ENCODE results near the gene ERF. TPM values are rescaled to one million over a fixed set of nuclear protein-coding genes. Genes with fewer than 3 reads are reported as not detected.

ERF gene
- total and polyA plus RNA-seq, 2 of the 8 experiments (the other 6 are each of a cell fraction or from before 2014, with no cell fraction given) = 43.7 to 62.7 TPM

GRCh38 chr19:42301646-42302203 lies 46.8 kb upstream of the ERF start, which contains the start of gene PRR19:
Gene PRR19, plus strand, starts transcription at chr19:42302132. Its CDS starts 7,453 bp downstream, at chr19:42309585.
- Histone ChIP-seq H3K4me3 (ENCODE audit: extremely low read depth in 1 of 4, insufficient read depth in 2 of 4, low read depth in 3 of 4, low read length in 4 of 4) (peak within 1 kb of the TSS; percentile 64 to 84 (median 78)), H2AFZ (ENCODE audit: low read length) (no peak within 1 kb of the TSS), H3K18ac (ENCODE audit: extremely low read depth, low read length) (peak within 1 kb of the TSS; percentile 92), H4K5ac (ENCODE audit: insufficient read length, low read depth, low read length) (peak within 1 kb of the TSS; percentile 84), H3K4me1 (replicated peaks in 1 of 4; ENCODE audit: control insufficient read depth in 3 of 4, insufficient read depth in 4 of 4, low read length in 3 of 4) (peaks cover 0 to 14% (median 10%) of the 10 kb centered on the region in 4 experiments; a peak in 4 of 7 replicates), H2BK120ac (replicated peaks; ENCODE audit: low read depth, low read length) (peak within 1 kb of the TSS; percentile 66), H3K56ac (replicated peaks; ENCODE audit: insufficient read length, low read depth, low read length) (peak within 1 kb of the TSS; percentile 97), H2BK20ac (ENCODE audit: low read length) (peak within 1 kb of the TSS; percentile 82; the same call in 1 of the 2 replicates), H2BK15ac (ENCODE audit: low read length) (peak within 1 kb of the TSS; percentile 98; the same call in 1 of the 2 replicates), H3K4ac (replicated peaks; ENCODE audit: insufficient read length, low read depth, low read length) (peak within 1 kb of the TSS; percentile 92), H4K8ac (ENCODE audit: extremely low read depth, insufficient read depth, low read length) (peak within 1 kb of the TSS; percentile 89), H3K79me2 (ENCODE audit: control insufficient read depth in 1 of 2, insufficient read depth in 2 of 2, low read length in 2 of 2) (peaks cover 0 to 10% of the 10 kb centered on the region in 2 experiments; a peak in 2 of 4 replicates), H3K79me1 (ENCODE audit: low read depth, low read length) (no peaks in the 10 kb centered on the region), H4K91ac (replicated peaks; ENCODE audit: insufficient read length, low read length) (peak within 1 kb of the TSS; percentile 98), H3K36me3 (ENCODE audit: control insufficient read depth in 2 of 4, insufficient read depth in 4 of 4, low read length in 3 of 4) (peaks cover 0 to 10% (median 1%) of the 10 kb centered on the region in 4 experiments; a peak in 3 of 8 replicates), H2AK5ac (ENCODE audit: low read depth, low read length) (no peak within 1 kb of the TSS; the same call in 1 of the 2 replicates), H2BK12ac (ENCODE audit: low read depth, low read length) (peak within 1 kb of the TSS; percentile 84), H2BK5ac (ENCODE audit: low read depth, low read length) (peak within 1 kb of the TSS; percentile 96), H3K9me3 (ENCODE audit: insufficient read depth in 2 of 2, low read depth in 1 of 2, low read length in 1 of 2) (no peaks in the 10 kb centered on the region), H3K9ac (replicated peaks in 1 of 4; ENCODE audit: extremely low read depth in 1 of 4, low read depth in 3 of 4, low read length in 3 of 4) (peak within 1 kb of the TSS; percentile 67 to 84 (median 72)), H3K4me2 (ENCODE audit: insufficient read depth in 1 of 2, low read depth in 2 of 2, low read length in 2 of 2) (peak within 1 kb of the TSS; percentile 76 to 92), H4K20me1 (replicated peaks in 1 of 2; ENCODE audit: control insufficient read depth in 1 of 2, insufficient read depth in 2 of 2, low read length in 2 of 2) (no peaks in the 10 kb centered on the region), H3K27me3 (replicated peaks in 1 of 4; ENCODE audit: control insufficient read depth in 3 of 4, extremely low read depth in 1 of 4, insufficient read depth in 3 of 4, low read length in 3 of 4) (no peaks in the 10 kb centered on the region), H3K14ac (ENCODE audit: insufficient read length) (peak within 1 kb of the TSS; percentile 44), H3K27ac (ENCODE audit: low read depth, low read length) (peak within 1 kb of the TSS; percentile 67; the same call in 1 of the 2 replicates), H3K23ac (ENCODE audit: insufficient read length) (no peak within 1 kb of the TSS), H3K23me2 (ENCODE audit: low read depth, low read length) (peaks cover 4% of the 10 kb centered on the region; the same call in 1 of the 2 replicates)
- no peak for FAIRE-seq
- WGBS, 2 experiments (ENCODE audit: extremely low coverage in 1 of 2, insufficient coverage in 1 of 2, insufficient read length in 1 of 2, insufficient replicate concordance in 2 of 2, low coverage in 1 of 2, low lambda C conversion rate in 2 of 2, missing lambda C conversion rate in 1 of 2) = 7% methylated on average over 21 of the region's 21 CpGs; no CpG with 5 or more reads in 1 of the 2 experiments
- ChIA-PET POLR2A (ENCODE audit: partially characterized antibody) (interaction anchor here (0.6 to 2.0 kb wide), 14 partner anchors 8 to 233 kb away, joined by 3 to 9 read pairs (median 4); no protein-coding TSS in a partner anchor), CTCF (ENCODE audit: partially characterized antibody) (interaction anchor here (0.9 to 1.9 kb wide), 5 partner anchors 9 to 193 kb away, joined by 4 to 6 read pairs (median 5); no protein-coding TSS in a partner anchor)
- no peak for TF ChIP-seq SAP30 (IDR thresholded peaks at IDR 0.05; ENCODE audit: insufficient read depth, insufficient replicate concordance, low read length)
- no peak for DNase-seq (ENCODE audit: low read depth in 1 of 2, low spot score in 2 of 2)
